Gastrocnemius medialis (tissue), 4 donors: ENCODE data around the gene ZBTB8B.

ENCODE experiments used
- POLR2A ChIP-seq, 2 donors: fragments of 450-650 bp; IDR thresholded peaks; one replicate each; pipeline ENCODE4 v1.6.1; 2017; ENCODE audit warnings: antibody characterized with exemption in 2 of 2, mild to moderate bottlenecking in 2 of 2, moderate library complexity in 2 of 2
- TF ChIP-seq, protein P1 (sequence below), 5 experiments: fragments of 450-650 bp in 3 of 5; fragments of 200-600 bp in 2 of 5; sonication (generic) in 2 of 5; IDR thresholded peaks in 4 of 5; conservative IDR thresholded peaks in 1 of 5; 1 replicate in 4 of 5; 2 replicates in 1 of 5; pipeline ENCODE4 v1.5.1; 2016 to 2019; ENCODE audit warnings: antibody characterized with exemption in 5 of 5, mild to moderate bottlenecking in 3 of 5, moderate library complexity in 3 of 5

- TF ChIP-seq, protein P1, sequence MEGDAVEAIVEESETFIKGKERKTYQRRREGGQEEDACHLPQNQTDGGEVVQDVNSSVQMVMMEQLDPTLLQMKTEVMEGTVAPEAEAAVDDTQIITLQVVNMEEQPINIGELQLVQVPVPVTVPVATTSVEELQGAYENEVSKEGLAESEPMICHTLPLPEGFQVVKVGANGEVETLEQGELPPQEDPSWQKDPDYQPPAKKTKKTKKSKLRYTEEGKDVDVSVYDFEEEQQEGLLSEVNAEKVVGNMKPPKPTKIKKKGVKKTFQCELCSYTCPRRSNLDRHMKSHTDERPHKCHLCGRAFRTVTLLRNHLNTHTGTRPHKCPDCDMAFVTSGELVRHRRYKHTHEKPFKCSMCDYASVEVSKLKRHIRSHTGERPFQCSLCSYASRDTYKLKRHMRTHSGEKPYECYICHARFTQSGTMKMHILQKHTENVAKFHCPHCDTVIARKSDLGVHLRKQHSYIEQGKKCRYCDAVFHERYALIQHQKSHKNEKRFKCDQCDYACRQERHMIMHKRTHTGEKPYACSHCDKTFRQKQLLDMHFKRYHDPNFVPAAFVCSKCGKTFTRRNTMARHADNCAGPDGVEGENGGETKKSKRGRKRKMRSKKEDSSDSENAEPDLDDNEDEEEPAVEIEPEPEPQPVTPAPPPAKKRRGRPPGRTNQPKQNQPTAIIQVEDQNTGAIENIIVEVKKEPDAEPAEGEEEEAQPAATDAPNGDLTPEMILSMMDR (IDR thresholded peaks at IDR 0.05 in 4 of 5, conservative IDR thresholded peaks at IDR 0.05 in 1 of 5) = no peak
- no peak for TF ChIP-seq POLR2A (IDR thresholded peaks at IDR 0.05)
Observed at GRCh38 chr1:32465578-32465933, 684 bp downstream of the ZBTB8B start.
